HG03064 (cell line): ENCODE measurements around the gene HSP90AA1.
"Not testable (repeated sequence)": the region's sequence is repeated elsewhere in the genome, so short reads cannot be mapped to it uniquely, and the experiment has no call there.

Experiments used
- ATAC-seq: cut with Tn5 transposase; IDR thresholded peaks from one replicate; pipeline ENCODE4 v1.9.1; 2021; ENCODE audit warnings: low read depth; ENCODE audit not compliant: unreplicated experiment

Gene HSP90AA1

DNA sequence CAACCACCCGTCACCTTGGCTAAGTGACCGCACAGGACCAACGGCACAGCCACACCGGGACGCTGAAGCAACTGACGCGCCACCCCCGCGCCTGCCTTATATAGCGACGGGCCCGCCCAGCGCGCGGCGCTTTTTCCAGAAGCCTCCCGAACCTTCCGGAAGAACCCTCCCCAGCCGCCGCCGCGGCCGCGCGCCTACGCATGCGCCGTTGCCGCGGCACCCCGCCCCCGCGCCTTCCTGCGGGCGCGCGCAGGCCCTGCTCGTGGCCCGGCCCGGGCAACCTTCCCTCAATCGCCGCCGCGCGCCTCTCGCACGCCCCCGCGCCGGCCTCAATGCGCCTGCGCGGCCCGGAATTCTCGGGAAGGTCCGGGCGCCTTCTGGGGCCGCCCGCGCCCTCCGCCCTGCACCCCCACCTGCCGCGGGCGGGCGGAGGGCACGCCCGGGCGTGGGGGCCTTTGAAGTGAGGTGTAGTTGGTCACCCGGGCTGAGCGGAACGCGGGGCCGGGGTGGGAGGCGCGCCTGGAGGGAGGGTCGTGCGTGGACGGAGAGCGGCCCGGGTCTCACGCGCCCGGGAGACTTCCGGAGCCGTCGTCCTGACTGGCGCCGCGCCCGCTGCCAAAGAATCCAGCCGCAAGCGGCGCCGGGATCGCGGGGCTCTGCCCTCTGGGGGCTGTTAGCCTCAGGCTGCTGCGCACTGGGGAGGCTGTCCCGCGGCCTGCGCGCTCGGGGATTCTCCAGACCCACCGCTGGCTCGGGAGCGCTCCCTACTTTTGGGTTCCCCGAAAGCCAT, at the start of gene HSP90AA1:
Gene HSP90AA1, minus strand, starts transcription at position 73 of the 790 bp plus-strand sequence. CDS start 666 bp downstream, outside the sequence.
- peak; percentile 61 for ATAC-seq

GRCh38 chr14:102135456-102135855, 48.6 kb upstream of the HSP90AA1 start:
- not testable (repeated sequence) for ATAC-seq

DNA sequence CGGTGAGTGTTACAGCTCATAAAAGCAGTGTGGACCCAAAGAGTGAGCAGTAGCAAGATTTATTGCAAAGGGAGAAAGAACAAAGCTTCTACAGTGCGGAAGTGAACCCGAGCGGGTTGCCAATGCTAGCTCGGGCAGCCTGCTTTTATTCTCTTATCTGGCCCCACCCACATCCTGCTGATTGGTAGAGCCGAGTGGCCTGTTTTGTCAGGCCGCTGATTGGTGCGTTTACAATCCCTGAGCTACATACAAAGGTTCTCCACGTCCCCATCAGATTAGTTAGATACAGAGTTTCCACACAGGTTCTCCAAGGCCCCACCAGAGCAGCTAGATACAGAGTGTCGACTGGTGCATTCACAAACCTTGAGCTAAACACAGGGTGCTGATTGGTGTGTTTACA, 47.9 kb upstream of the HSP90AA1 start:
- ATAC-seq: not testable (repeated sequence)

- ATAC-seq: not testable (repeated sequence)
These were observed 47.2 kb upstream of the HSP90AA1 start for GRCh38 chr14:102134021-102134420.

GRCh38 chr14:102131741-102132140, 44.9 kb upstream of the HSP90AA1 start:
- ATAC-seq: no peak

DNA sequence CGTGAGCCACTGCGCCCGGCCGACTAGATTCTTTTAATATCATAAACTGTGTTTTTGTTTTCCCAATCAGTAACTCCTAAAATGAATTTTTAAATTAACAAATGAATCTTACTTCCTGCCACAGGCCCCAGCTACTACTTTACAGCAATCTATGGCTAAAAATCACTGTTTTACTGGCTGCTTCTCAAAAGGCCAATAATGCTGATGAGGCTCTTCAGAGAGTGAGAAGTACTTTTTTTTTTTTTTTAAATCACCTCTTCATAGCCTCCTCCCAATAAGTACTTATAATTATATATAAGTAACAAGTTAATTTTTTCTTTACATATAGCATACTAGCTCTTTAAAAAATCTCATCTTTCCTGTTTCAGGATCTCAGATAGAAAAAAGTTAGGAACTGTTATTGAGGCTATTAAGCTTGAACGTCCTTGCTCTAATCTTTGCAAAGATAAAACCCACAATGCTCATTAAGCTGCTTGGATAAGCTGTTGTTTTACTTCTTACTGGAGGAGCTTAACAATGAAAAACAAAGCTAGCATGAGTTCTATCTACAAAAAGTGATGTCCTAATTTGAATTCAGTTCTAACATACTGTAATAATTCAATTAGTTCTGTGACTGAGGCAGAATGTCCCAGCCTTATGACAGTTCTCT, 40.1 kb upstream of the HSP90AA1 start:
- ATAC-seq: no peak

DNA sequence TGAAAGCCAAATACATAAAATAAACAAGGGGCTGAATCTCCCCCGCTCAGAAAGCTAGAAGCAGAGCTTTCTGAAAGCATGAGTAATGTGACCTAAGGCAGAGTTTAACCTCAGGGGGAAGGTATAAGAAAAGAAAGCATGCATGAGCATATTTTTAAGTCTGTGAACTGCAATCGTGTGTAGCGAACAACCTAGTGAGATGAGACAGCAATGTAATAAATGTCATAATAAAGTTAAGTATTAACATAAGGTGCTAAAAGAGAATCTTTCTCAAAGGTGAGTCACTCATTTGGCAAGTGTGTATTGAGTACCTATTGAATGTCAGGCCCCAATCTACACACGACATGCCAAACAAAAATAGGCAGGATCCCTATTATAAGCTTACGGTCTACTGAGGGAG, 38.7 kb upstream of the HSP90AA1 start:
- no peak for ATAC-seq

DNA sequence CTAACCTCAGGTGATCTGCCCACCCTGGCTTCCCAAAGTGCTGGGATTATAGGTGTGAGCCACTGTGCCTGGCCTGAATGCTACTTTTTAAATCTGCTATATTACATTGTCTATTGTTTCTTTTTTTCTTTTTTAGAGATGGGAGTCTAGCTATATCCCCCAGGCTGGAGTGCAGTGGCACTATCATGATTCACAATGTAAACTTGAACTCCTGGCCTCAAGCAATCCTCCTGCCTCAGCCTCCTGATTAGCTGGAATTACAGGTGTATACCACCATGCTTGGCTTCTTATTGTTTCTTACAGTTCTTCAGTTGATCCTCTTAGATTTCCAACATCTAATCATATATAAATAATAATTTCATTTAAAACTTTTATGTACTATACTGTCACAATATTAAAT, 37.6 kb upstream of the HSP90AA1 start:
- no peak for ATAC-seq

- ATAC-seq: no peak
These were observed 34.7 kb upstream of the HSP90AA1 start for GRCh38 chr14:102121567-102121966.

GRCh38 chr14:102120888-102121287, 34.0 kb upstream of the HSP90AA1 start:
- ATAC-seq: no peak

GRCh38 chr14:102117852-102118251, 31.0 kb upstream of the HSP90AA1 start:
- no peak for ATAC-seq

DNA sequence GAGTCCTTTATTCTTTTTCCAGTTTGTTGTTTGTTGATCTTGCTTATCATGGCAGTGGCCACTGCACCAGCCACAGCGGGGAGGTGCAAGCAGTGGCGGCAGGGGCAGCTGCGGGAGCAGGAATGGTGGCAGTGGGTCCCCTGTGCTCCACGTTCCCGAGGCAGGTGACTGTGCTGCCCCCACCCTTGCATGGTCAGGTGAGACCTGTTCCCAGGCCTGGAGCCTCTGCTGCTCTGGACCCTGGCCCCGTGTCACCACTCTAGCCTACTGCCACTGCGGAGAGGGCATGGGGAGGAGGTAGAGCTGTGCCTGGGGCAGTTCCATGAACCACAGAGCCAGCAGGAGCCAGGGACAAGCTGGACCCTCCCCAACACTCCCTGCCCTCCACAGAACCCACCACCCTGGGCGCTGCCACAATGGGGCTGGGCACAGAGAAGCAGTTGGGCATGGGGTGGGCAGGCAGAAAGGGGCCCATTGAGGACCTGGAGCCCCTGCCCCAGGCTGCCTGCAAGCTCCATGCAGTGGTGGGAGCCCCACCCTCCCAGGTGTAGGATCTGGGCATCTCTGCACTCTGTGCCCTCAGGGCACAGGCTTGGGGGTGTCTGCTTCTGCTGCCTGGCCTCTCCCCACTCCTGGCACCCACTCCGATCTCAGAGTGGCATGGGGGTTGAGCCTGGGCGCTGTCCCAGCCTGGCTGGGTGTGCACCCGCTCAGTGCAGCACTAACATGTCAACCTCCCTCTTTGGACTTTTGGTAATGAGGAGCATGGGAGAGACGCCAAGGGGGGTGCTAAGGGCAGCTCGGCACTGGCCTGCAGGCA, 29.7 kb upstream of the HSP90AA1 start:
- no peak for ATAC-seq

- no peak for ATAC-seq
These were observed 24.3 kb upstream of the HSP90AA1 start for GRCh38 chr14:102111101-102111500.

- not testable (repeated sequence) for ATAC-seq
These were observed 22.5 kb upstream of the HSP90AA1 start for GRCh38 chr14:102109332-102109731.

GRCh38 chr14:102105369-102105768, 18.5 kb upstream of the HSP90AA1 start:
- no peak for ATAC-seq

DNA sequence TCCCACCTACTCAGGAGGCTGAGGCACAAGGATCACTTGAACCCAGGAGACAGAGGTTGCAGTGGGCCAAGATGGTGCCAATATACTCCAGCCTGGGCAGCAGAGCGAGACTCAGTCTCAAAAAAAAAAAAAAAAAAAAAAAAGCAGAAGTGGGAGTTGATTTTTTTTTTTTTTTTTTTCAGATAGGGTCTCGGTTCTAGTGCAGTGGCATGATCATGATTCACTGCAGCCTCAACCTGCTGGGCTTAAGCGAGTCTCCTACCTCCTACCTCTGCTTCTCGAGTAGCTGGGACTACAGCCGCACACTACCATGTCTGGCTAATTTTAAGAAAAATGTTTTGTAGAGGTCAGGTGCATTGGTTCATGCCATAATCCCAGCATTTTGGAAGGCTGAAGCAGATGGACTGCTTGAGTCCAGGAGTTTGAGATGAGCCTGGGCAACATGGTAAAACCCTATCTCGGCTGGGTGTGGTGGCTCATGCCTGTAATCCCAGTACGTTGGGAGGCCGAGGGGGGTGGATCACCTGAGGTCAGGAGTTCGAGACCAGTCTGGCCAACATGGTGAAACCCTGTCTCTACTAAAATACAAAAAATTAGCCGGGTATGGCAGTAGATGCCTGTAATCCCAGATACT, 16.3 kb upstream of the HSP90AA1 start:
- no peak for ATAC-seq

- ATAC-seq: no peak
These were observed 10.7 kb upstream of the HSP90AA1 start for GRCh38 chr14:102097441-102098135.

DNA sequence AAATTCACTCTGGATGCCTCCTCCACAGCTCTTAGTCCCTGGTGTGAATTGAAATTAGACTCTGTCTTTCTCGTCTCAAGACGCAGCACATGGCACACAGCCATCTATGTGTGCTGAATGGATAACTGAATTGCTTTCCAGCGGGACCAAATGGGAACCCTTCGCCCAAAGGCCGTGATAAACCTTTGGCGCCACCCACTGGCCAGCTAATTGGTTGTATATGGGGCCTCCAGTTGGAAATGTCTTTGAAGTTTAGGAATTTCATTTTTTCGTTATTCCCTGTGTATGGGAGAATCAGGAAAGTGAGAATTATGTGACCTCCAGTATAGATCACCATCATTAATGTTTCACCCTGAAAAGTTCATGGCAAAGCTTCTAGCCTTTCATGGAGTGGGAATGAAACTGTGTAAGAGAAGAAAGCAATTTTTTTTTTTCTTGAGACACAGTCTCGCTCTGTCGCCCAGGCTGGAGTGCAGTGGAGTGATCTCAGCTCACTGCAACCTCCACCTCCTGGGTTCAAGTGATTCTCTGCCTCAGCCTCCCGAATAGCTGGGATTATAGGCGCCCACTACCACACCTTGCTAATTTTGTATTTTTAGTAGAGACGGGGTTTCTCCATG, 9.8 kb upstream of the HSP90AA1 start:
- ATAC-seq: no peak

- no peak for ATAC-seq
These were observed 9.2 kb upstream of the HSP90AA1 start for GRCh38 chr14:102095871-102096568.
